Measurements from ENCODE around the gene TCEA3.
"Not testable (repeated sequence)": the region's sequence is repeated elsewhere in the genome, so short reads cannot be mapped to it uniquely, and the experiment has no call there.

The TCEA3 gene

DNA sequence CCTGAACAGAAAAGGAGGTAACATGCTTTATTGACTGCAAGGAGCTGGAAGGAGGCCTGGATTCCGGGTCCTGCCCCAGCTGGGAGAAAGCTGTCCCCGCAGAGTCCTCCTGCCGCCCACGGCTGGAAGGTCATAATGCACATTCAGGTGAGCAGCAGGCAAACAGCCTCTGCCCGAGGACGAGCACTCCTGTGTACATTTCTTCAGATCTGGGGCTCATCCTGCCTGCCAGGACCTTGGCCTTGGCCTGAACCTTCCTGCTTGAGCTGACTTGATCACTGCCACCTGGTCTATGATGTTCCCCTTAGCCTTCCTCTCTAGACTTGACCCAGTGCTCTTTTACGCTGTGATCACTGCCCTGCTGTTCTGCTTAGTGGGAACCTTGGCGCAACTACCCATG is 37.1 kb downstream of the TCEA3 start:
- DNase-seq, result no peak

DNA sequence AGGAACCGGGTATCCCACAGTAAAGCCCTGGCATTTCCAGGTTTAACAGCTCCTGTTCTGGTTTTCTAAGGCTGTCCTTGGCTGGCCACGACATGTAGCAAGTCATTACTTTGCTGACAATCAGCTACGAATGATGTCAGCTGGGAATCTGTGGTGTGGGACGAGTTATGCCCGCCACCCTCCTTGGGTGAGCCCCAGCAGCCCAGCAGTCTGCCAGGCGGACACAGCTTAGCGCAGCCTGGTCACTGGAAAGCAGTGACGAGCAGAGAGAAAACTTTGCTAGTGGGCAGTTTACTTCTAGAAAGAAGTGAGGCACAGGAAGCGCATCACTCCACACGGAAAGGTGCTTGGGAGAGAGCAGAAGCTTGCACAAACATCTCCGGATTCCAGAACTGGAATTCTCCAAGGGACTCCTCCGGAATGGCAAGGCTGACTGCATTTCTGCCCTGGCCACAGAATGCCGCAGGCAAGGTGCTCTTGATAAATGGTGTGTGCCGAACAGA is 39.4 kb downstream of the TCEA3 start:
- no peak for DNase-seq

DNA sequence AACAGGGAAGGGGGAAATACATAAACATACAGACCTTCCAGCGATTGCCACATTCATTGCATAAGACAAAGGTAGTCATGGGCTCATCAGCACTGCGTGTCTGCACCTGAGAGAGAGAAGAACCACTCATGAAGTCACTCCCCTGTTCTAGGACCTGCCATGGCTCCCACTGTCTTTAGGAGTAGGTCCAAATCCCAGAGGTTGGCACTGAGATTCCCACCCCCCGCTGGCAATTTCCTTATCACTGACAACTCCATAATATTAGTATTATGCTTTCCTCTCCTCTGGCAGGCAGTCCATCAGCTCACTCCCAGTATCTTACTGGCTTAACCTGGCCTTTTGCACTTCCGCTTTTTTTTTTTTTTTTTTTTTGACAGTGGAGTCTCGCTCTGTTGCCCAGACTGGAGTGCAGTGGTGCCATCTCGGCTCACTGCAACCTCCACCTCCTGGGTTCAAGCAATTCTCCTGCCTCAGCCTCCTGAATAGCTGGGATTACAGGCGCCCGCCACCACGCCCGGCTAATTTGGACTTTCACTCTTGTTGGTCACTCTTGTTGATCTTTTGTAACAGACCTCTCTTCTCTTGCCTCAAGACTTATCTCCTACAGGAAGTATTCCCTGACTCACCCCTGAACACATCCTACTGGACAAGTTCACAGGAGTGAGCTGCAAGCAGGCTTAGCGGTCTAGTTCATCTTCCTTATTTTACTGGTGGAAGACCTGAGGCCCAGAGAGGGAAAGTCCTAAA is 40.1 kb downstream of the TCEA3 start:
- DNase-seq, result no peak

DNA sequence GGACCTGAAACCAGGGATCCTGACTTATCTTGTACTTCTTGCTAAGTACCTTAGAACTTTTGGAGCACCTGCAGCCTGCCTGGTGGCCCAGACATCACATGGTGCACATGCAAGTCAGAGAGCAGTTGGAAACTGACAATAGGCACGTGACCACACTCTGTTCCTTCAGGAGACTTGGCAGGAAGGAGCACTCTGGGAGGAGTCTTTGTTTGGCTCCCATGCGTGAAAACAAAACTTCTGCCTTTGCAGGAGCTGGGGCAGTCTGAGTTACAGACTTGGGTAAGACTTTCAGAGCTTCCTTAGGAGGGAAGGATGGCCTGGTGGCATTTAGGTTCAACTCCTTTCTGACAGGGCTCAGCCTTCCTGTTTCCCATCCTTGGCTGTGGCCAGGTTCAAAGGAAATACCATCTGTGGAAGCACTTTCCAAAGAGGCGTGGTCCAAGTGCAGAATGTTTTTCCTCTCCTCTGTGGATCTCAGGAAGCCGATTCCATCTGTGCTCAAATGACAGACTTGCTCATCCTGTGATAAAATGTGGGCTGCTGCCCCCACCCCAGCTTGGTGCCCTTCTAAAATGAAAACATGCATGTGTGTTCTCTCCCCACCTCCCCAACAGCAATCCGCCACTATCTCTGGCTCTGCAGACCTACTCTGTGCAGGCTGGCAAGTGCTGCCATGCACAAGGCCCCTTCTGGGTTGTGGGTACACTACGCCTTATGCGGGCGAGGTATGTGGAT is 40.8 kb downstream of the TCEA3 start:
- DNase-seq, result no peak

DNA sequence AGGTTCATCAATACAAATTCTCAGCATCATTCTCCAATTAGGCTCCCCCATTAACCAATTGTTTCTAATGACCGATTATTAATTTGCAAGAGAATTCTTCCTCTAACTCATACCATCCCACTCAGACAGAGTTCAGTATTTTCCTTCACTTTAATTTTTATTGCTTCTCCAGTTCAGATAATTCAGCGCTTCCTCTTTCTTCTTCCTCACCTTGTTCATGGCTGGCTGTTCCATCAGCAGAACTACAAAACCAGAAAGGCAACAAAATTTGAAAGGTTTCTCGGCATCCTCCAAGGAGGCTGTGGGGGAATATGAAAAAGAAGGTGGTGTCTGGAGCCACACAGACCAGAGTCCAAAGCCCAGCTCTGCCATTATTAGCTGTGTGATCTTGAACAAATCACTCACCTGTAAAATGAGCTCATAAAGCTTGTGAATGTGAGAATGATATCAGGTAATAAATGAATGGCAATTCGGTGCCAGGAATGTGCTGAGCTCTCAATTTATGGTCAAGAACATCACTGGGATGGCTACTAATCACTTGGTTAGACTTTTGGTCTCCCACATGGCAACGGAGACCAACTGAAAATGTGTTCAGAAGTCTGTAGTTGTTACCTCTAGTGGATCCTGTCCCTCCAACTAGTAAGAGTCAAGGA is 43.2 kb downstream of the TCEA3 start:
- no peak for DNase-seq

DNA sequence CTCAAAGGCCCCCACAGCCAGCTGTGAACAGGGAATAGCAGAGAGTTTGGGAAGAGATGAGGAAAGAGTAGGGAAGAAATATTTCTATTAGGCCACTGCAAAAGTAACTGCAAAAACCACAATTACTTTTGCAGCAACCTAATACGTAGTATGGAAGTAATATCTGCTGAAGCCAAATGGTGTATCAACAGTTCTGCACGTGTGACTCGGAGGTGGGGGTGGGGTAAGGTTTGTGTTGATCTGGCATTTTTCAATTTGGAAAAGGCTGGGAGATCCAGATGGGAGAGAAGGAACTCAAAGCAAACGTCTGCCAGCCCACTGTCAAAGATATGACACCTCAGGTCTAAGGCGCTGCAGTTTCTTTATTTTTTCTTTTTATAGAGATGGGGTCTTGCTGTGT is 43.8 kb downstream of the TCEA3 start:
- no peak for DNase-seq

DNA sequence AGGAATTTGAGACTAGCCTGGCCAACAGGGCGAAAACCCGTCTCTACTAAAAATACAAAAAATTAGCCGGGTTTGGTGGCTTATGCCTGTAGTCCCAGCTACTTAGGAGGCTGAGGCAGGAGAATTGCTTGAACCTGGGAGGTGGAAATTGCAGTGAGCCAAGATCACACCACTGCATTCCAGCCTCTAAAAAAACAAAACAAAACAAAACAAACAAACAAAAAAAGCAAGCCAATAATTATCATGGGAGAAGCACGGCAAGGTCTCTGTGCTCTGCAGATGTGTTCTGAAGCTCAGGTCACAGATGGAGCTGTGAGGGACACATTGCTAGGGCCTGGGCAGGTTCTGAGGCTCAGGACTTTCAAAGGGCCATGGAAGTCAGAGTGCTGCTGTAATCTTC is 44.3 kb downstream of the TCEA3 start:
- DNase-seq, result not testable (repeated sequence)

DNA sequence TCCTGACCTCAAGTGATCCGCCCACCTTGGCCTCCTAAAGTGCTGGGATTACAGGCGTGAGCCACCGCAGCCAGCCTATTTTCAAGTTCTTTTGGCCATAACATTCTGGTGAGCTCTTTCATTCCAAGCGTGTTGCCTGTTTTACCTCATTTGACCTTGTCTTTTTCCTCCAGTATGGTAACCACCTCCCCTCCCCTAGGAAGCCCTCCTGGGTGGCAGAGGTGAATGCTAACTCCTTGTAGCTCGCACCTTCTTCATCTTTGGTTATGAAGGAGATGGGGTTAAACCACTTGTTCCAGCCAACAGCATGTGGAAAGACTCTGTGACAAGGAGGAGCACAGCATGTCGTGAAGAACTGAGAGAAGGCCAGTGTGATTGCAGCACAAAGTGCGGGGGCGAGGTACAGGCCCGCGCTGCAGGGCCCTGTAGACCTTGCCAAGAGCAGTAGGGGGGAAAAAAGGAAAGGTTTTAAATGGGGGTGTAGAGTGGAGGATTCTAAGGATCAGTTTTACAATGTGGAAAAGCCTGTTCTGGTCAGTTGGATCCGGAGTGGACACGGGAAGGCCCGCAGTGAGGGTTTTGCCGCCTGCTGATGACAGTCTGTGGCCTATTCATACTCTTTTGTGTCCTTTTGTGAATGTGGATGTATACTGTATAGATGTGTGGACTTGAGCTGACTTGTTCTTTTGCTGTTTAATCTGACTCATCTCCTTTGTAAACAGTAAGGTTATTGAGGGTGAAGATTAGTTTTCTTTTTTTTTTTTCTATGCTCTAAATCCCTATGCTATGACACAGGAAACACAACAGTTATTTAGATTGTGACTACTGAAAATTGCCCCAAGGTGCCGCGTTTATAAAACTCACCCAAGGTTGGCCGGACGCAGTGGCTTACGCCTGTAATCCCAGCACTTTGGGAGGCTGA is 47.4 kb downstream of the TCEA3 start:
- DNase-seq, result no peak

DNA sequence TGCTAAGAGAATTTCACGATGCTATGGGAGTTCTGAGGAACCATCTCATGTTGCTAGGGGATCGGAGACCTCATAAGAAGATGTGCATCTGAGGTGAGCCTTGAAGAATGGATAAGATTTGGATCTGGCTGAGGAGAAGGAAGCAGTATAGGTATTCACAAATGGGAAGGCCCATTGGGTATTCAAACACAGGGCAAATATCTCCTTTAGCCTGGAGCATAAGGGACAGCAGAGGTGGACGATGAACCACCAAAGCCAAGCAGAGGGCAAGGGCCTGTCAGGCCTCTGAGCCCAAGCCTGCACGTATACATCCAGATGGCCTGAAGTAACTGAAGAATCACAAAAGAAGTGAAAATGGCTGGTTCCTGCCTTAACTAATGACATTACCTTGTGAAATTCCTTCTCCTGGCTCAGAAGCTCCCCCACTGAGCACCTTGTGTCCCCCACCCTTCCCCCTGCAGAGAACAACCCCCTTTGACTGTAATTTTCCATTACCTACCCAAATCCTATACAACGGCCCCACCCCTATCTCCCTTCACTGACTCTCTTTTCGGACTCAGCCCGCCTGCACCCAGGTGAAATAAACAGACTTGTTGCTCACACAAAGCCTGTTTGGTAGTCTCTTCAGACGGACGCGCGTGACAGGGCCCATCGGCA is 50.3 kb downstream of the TCEA3 start:
- not testable (repeated sequence) for DNase-seq

DNA sequence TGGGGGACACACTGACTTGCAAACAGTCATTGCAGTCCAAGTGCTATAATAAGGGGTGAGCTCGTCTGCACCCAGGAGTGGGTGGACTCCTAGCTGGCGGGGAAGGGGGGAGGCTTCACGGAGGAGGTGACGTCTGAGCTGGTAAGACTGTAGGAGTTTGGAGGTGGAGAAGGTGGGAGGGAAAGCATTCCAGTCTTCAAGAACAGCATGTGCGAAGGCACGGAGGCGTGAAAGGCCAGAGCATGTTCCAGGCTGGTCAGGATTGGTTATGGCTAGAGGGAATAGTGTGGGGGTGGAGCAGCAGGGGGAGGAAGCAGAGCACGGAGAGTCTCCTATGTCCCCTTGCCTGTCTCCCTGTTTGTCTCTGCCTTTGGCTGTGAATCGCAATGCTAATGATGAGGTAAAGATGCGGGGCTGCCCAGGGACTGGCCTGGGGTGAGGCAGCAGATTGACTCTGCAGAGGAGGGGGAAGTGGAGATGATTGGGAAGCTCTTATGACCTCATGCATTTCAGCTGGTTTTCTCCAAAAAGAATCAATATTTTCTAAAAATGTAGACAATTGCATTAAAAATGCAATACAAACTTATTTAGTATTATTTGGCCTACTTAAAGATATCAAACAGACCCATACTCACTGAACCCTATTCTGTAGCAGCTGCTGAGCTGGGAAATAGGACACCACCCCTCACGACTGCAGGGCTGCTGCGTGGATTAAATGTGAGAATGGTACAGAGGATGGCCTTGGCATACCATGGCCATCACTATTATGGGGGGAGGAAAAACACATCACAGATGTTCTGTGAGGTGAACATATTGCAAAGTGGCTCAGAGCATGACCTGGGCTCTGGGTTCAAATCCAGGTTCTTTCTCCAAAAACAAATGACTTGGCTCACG is 52.3 kb downstream of the TCEA3 start:
- DNase-seq, result no peak

DNA sequence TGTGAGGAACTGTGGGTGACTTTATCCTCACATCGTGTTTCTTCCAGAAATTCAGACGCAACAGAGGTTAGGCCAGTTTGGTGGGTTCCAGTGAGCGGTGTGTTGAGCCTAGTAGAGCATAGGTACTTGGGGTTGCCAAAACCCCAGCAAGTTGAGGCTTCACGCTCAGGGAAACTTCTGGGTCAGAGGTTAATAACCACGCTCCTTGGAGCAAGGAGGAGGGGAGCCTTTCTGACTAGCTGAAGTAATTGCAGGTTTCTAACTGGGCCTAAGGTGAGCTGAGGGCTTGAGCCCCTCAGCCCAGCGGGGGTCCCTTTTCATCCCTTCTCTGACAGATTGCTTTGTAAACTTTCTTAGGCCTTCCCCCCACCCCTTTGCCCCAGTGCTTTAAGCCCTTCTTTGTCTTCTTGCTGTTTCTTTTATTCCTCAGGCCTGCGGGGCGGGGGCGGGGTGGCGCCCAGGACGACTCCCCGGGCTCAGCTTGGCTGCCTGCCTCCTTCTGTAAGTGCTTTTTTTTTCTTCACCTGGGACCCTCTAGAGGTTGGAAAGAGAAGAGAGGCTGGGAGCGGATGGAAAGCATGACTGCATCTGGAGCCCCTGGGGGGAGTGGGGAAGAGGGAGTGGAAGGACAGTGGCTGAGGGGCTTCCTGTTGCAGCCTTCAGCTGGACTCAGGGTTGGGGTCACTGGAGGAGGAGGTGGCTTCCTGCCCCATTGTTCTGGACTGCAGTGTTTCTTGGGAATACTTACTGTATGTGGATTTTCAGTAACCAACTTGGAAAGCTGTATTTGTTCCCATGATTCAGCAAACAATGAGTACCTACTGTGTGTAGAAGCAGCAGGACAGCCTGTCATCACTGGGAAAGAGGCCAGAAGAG is 53.6 kb downstream of the TCEA3 start:
- DNase-seq, result no peak

DNA sequence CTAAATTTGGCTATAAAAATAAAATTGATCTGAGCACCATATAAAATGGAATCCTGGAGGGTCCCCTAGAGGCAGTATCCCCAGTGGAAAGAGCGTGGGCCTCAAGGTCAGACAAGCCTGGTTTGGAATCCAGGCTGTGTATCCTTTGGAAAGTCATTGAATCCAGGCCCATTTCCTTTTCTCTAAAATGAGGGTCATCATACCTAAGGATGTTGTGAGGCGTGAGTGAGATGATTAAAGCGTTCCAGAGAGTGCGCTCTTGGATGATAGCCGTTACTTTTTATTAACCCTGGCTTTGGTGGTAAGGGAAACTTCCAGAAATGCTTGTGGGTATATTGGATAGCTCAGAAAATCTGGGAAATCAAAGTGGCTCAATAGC is 54.2 kb downstream of the TCEA3 start:
- no peak for DNase-seq

DNA sequence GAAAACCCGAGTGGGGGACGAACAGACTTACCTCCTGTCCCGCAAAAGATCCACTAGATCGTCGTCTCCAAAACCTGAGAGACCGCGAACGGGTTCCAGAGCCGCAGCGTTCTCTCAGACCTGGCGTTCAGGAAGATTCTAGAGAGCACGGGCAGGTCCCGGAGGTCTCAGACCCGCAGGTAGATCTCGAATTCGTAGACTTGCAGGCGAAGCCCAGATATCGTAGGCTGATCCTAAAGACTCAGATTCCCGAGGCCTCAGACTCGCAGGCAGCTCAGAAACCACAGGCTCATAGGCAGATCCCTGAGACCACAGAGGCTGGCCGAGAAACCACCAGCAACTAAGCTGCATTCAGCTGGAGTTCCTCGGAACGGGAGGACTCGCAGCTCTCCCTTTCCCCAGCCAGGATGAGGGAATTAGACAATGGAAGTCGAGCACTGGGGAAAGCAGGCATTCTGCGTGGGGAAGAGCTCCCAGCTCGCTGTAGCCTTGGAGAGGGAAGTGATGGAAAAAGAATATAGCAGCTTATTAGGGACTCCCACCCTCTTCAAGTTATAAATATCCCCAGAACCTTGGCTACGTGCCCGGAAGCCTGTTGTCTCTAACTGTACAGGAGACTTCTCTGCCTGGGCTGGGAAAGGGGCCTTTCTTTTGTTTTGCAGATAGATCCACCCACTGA is 55.1 kb downstream of the TCEA3 start, which contains the start of gene ZNF436:
Gene ZNF436 (minus strand): TSS at position 502 of the 679 bp plus-strand sequence. CDS start 1,831 bp downstream, outside the sequence.
- DNase-seq, result peak; percentile 22 to 41

DNA sequence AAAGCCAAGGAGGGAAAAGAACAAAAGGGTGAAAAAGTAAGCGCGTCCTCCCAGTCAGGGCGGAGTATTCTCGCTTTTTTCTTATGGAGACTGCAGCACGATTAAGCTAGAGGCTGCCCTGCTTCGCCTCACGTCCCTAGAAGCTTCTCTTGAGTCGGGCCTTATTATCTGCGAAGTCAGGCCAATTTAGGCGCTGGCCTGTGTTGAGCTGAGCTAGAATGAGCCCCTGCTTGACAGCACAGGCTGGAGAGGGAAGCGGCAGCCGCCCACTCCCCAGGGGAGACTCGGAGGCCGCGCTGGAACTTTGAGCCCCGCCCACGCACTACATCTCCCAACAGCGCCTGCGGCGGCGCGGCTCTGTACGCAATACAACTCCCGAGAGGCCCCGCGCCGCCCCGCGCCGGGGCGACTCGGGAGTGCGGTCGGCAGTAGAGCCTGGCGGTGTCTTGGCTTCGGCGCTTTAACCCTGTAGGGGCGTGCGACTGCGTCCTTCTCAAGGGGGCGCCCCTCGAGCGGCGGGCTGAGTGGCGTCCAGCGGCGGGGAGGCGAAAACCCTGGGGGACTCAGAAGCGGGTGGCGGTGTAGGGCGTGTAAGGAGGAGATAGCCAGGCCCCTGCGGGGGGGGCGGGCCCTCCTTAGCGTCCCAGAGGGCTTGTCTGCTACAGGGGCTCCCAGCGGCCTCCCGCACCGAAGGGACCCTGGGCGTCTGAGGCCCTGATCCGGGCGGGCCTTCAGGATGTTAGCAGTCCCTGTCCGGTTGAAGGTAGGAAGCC is 55.8 kb downstream of the TCEA3 start:
- DNase-seq, result peak; percentile 88 to 92

DNA sequence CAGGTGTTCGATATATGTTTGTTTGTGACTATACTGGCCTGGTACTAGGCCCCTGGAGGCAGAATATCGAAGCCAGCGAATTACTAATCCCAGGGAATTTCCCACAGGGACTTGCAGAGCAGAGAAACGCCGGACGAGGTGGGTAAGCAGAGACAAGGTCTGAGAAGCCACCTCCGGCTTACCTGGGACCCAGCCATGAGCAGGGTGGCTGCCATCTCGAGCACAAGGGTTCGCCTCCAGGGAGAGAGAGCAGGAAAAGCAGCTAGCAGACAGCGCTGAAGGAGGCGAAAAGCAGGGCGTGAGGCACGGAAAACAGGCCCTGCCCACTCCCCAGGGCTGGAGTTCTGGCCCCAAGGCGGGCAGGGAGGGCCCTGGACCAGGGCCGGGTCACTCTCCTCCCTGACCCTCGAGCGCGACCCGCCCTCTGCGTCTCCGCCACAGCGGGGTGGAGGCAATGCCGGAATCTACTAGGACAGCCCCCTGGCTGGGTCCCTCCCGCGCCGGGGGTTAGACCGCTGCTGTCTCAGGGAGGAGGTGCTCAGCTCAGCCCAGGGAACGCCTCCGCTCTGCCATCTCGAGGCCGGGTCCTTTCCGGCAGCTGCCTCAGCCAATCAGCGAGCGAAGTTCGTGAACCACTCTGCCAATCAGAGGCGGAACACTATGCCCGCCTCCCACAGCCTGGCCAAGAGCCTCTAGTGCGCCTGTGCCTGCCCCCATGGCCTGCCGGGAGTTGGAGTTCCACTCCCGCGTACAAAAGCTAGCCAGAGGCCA is 56.6 kb downstream of the TCEA3 start:
- peak; percentile 95 to 98 for DNase-seq

DNA sequence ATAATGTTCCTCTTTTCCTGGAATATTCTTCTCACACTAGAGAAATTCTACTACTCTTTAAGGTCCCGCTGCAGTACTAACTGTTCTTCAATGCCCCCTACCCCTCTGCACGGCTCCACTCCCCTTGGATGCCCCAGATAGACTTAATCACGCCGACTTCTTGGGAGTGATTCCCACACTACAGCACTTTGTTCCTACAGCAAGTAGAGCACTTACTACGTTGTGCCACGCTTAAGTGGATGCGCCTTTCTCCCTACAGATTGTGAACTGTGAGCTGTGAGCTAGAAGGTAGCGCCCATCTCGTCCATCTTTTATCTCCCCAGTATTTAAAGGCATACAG is 57.1 kb downstream of the TCEA3 start:
- no peak for DNase-seq

DNA sequence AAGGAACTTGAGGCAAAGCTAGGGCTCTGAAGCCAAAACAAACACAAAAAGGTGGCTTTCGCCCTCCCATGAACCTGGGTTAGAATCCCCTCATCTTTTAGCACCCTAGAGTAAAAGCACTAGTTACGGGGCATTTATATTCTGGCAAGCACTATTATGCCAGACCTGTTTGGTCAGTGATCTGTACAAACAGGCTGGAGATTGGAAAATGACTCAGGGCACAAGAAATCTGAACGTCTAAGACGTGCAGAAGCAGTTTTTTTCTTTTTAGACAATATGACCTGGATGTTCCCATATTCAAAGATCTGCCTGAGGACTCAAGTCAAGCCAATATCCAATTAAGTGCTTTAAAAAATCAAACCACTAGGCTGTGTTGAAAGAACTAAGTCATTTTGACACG is 58.0 kb downstream of the TCEA3 start:
- no peak for DNase-seq

DNA sequence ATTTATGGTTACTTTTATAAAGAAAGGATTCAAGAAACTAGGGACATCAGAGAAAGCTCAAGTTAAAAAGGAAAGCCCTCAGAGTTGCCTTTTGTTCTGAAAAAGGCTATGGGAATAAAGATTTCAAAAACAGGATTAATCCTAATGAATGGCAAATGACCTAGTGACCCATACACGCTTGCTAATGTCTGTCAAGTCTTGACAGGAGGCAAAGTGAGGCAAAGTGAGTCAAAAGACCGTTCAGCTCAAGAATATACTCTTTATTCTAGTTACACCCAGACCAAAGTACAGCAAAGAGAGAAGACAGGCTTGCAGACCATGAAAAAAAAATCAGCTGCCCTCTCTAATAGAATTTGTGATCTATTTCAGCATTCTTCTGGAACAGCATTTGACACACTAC is 58.4 kb downstream of the TCEA3 start:
- no peak for DNase-seq

All from activated CD4-positive, alpha-beta T cell treated with anti-CD3 and anti-CD28 coated beads for 4 hours (primary cell).